Lower leg skin (tissue), 3 donors: ENCODE data around the gene OLFML2B.

Experiments used
- CTCF ChIP-seq, 3 donors: fragments of 450-650 bp; IDR thresholded peaks; one replicate each; pipeline ENCODE4 v1.5.1; 2016; ENCODE audit warnings: antibody characterized with exemption in 3 of 3, mild to moderate bottlenecking in 3 of 3, moderate library complexity in 2 of 3
- POLR2A ChIP-seq, 2 donors: fragments of 450-650 bp; IDR thresholded peaks; one replicate each; pipeline ENCODE4 v1.6.1; 2016 to 2017; ENCODE audit warnings: antibody characterized with exemption in 2 of 2, mild to moderate bottlenecking in 1 of 2, moderate library complexity in 1 of 2

- TF ChIP-seq CTCF (IDR thresholded peaks at IDR 0.05) (no peak), POLR2A (IDR thresholded peaks at IDR 0.05) (no peak)
Measured at GRCh38 chr1:162008799-162009198, 14.9 kb downstream of the OLFML2B start.
